ENCODE data around the gene C3orf20.

C3orf20 gene

GRCh38 chr3:14689247-14689980, 14.5 kb downstream of the C3orf20 start:
- Mint-ChIP-seq H3K4me1 (no peaks in the 10 kb centered on the region), H3K27ac (ENCODE audit: low read depth) (no peak overlapping the region), H3K9me3 (no peaks in the 10 kb centered on the region), H3K36me3 (ENCODE audit: insufficient read depth) (peaks cover 2% of the 10 kb centered on the region), H3K4me3 (no peak overlapping the region), H3K27me3 (no peaks in the 10 kb centered on the region)
- ATAC-seq (replicated peaks; ENCODE audit: extremely low read depth, poor library complexity, severe bottlenecking) (no peak), DNase-seq (ENCODE audit: low spot score in 2 of 2) (no peak)

GRCh38 chr3:14691239-14691638, 16.3 kb downstream of the C3orf20 start:
- Mint-ChIP-seq H3K4me1 (no peaks in the 10 kb centered on the region), H3K27me3 (no peaks in the 10 kb centered on the region), H3K9me3 (no peaks in the 10 kb centered on the region), H3K4me3 (no peak overlapping the region), H3K27ac (ENCODE audit: low read depth) (no peak overlapping the region), H3K36me3 (ENCODE audit: insufficient read depth) (no peaks in the 10 kb centered on the region)
- DNase-seq (ENCODE audit: low spot score in 2 of 2) (no peak), ATAC-seq (replicated peaks; ENCODE audit: extremely low read depth, poor library complexity, severe bottlenecking) (no peak)

GRCh38 chr3:14691719-14692118, 16.8 kb downstream of the C3orf20 start:
- H3K4me3 Mint-ChIP-seq: no peak overlapping the region
- no peaks in the 10 kb centered on the region for H3K9me3 Mint-ChIP-seq
- H3K4me1 Mint-ChIP-seq: no peaks in the 10 kb centered on the region
- H3K36me3 Mint-ChIP-seq (ENCODE audit: insufficient read depth): no peaks in the 10 kb centered on the region
- ATAC-seq (replicated peaks; ENCODE audit: extremely low read depth, poor library complexity, severe bottlenecking) (no peak), DNase-seq (ENCODE audit: low spot score in 2 of 2) (no peak)
- no peak overlapping the region for H3K27ac Mint-ChIP-seq (ENCODE audit: low read depth)
- no peaks in the 10 kb centered on the region for H3K27me3 Mint-ChIP-seq

- H3K27me3 Mint-ChIP-seq: no peaks in the 10 kb centered on the region
These were observed 23.8 kb downstream of the C3orf20 start for GRCh38 chr3:14698601-14699244.

GRCh38 chr3:14699643-14700042, 24.7 kb downstream of the C3orf20 start:
- ATAC-seq (replicated peaks; ENCODE audit: extremely low read depth, poor library complexity, severe bottlenecking) (no peak), DNase-seq (ENCODE audit: low spot score in 2 of 2) (no peak)
- Mint-ChIP-seq H3K36me3 (ENCODE audit: insufficient read depth) (no peaks in the 10 kb centered on the region), H3K27me3 (no peaks in the 10 kb centered on the region), H3K9me3 (no peaks in the 10 kb centered on the region), H3K4me3 (no peak overlapping the region), H3K4me1 (no peaks in the 10 kb centered on the region), H3K27ac (ENCODE audit: low read depth) (no peak overlapping the region)

More at GRCh38 chr3:14698601-14699244, 23.8 kb downstream of the C3orf20 start:
- H3K36me3 Mint-ChIP-seq (ENCODE audit: insufficient read depth): no peaks in the 10 kb centered on the region
- DNase-seq (ENCODE audit: low spot score in 2 of 2) (no peak), ATAC-seq (replicated peaks; ENCODE audit: extremely low read depth, poor library complexity, severe bottlenecking) (no peak)
- no peak overlapping the region for H3K4me3 Mint-ChIP-seq
- H3K4me1 Mint-ChIP-seq: no peaks in the 10 kb centered on the region
- no peaks in the 10 kb centered on the region for H3K9me3 Mint-ChIP-seq
- H3K27ac Mint-ChIP-seq (ENCODE audit: low read depth): no peak overlapping the region

GRCh38 chr3:14700891-14701290, 25.9 kb downstream of the C3orf20 start:
- H3K27me3 Mint-ChIP-seq: no peaks in the 10 kb centered on the region
- ATAC-seq (replicated peaks; ENCODE audit: extremely low read depth, poor library complexity, severe bottlenecking): no peak
- no peak overlapping the region for H3K27ac Mint-ChIP-seq (ENCODE audit: low read depth)
- no peak overlapping the region for H3K4me3 Mint-ChIP-seq
- no peaks in the 10 kb centered on the region for H3K4me1 Mint-ChIP-seq
- no peaks in the 10 kb centered on the region for H3K36me3 Mint-ChIP-seq (ENCODE audit: insufficient read depth)
- H3K9me3 Mint-ChIP-seq: no peaks in the 10 kb centered on the region
- no peak for DNase-seq (ENCODE audit: low spot score in 2 of 2)

GRCh38 chr3:14701676-14702075, 26.7 kb downstream of the C3orf20 start:
- H3K4me1 Mint-ChIP-seq: no peaks in the 10 kb centered on the region
- ATAC-seq (replicated peaks; ENCODE audit: extremely low read depth, poor library complexity, severe bottlenecking) (no peak), DNase-seq (ENCODE audit: low spot score in 2 of 2) (no peak)
- no peaks in the 10 kb centered on the region for H3K36me3 Mint-ChIP-seq (ENCODE audit: insufficient read depth)
- H3K27ac Mint-ChIP-seq (ENCODE audit: low read depth): no peak overlapping the region
- no peak overlapping the region for H3K4me3 Mint-ChIP-seq
- H3K9me3 Mint-ChIP-seq: no peaks in the 10 kb centered on the region
- H3K27me3 Mint-ChIP-seq: no peaks in the 10 kb centered on the region

- ATAC-seq (replicated peaks; ENCODE audit: extremely low read depth, poor library complexity, severe bottlenecking) (no peak), DNase-seq (ENCODE audit: low spot score in 2 of 2) (no peak)
- no peak overlapping the region for H3K27ac Mint-ChIP-seq (ENCODE audit: low read depth)
- H3K9me3 Mint-ChIP-seq: no peaks in the 10 kb centered on the region
- no peaks in the 10 kb centered on the region for H3K27me3 Mint-ChIP-seq
- no peaks in the 10 kb centered on the region for H3K4me1 Mint-ChIP-seq
- H3K4me3 Mint-ChIP-seq: no peak overlapping the region
- no peaks in the 10 kb centered on the region for H3K36me3 Mint-ChIP-seq (ENCODE audit: insufficient read depth)
These were observed 28.3 kb downstream of the C3orf20 start for GRCh38 chr3:14703128-14703750.

- ATAC-seq (replicated peaks; ENCODE audit: extremely low read depth, poor library complexity, severe bottlenecking): no peak
- H3K4me3 Mint-ChIP-seq: no peak overlapping the region
- H3K4me1 Mint-ChIP-seq: no peaks in the 10 kb centered on the region
- H3K27ac Mint-ChIP-seq (ENCODE audit: low read depth): no peak overlapping the region
- no peaks in the 10 kb centered on the region for H3K9me3 Mint-ChIP-seq
- no peak for DNase-seq (ENCODE audit: low spot score in 2 of 2)
- no peaks in the 10 kb centered on the region for H3K27me3 Mint-ChIP-seq
- H3K36me3 Mint-ChIP-seq (ENCODE audit: insufficient read depth): no peaks in the 10 kb centered on the region
These were observed 28.9 kb downstream of the C3orf20 start for GRCh38 chr3:14703791-14704190.

- H3K4me1 Mint-ChIP-seq: no peaks in the 10 kb centered on the region
- H3K9me3 Mint-ChIP-seq: no peaks in the 10 kb centered on the region
- no peaks in the 10 kb centered on the region for H3K36me3 Mint-ChIP-seq (ENCODE audit: insufficient read depth)
- ATAC-seq (replicated peaks; ENCODE audit: extremely low read depth, poor library complexity, severe bottlenecking): no peak
- H3K4me3 Mint-ChIP-seq: no peak overlapping the region
- no peak overlapping the region for H3K27ac Mint-ChIP-seq (ENCODE audit: low read depth)
- no peaks in the 10 kb centered on the region for H3K27me3 Mint-ChIP-seq
- DNase-seq (ENCODE audit: low spot score in 2 of 2): no peak
These were observed 31.2 kb downstream of the C3orf20 start for GRCh38 chr3:14706096-14706495.

- Mint-ChIP-seq H3K36me3 (ENCODE audit: insufficient read depth) (no peaks in the 10 kb centered on the region), H3K4me1 (no peaks in the 10 kb centered on the region), H3K9me3 (no peaks in the 10 kb centered on the region), H3K27ac (ENCODE audit: low read depth) (no peak overlapping the region), H3K27me3 (no peaks in the 10 kb centered on the region), H3K4me3 (no peak overlapping the region)
- ATAC-seq (replicated peaks; ENCODE audit: extremely low read depth, poor library complexity, severe bottlenecking) (no peak), DNase-seq (ENCODE audit: low spot score in 2 of 2) (no peak)
These were observed 41.6 kb downstream of the C3orf20 start for GRCh38 chr3:14716591-14716990.

- Mint-ChIP-seq H3K27ac (ENCODE audit: low read depth) (no peak overlapping the region), H3K36me3 (ENCODE audit: insufficient read depth) (no peaks in the 10 kb centered on the region), H3K9me3 (no peaks in the 10 kb centered on the region), H3K27me3 (no peaks in the 10 kb centered on the region), H3K4me3 (no peak overlapping the region), H3K4me1 (no peaks in the 10 kb centered on the region)
- DNase-seq (ENCODE audit: low spot score in 2 of 2) (no peak), ATAC-seq (replicated peaks; ENCODE audit: extremely low read depth, poor library complexity, severe bottlenecking) (no peak)
These were observed 42.4 kb downstream of the C3orf20 start for GRCh38 chr3:14717307-14717706.

- no peak overlapping the region for H3K4me3 Mint-ChIP-seq
- DNase-seq (ENCODE audit: low spot score in 2 of 2): no peak
- no peaks in the 10 kb centered on the region for H3K9me3 Mint-ChIP-seq
- H3K4me1 Mint-ChIP-seq: no peaks in the 10 kb centered on the region
- H3K36me3 Mint-ChIP-seq (ENCODE audit: insufficient read depth): no peaks in the 10 kb centered on the region
- no peak for ATAC-seq (replicated peaks; ENCODE audit: extremely low read depth, poor library complexity, severe bottlenecking)
- no peaks in the 10 kb centered on the region for H3K27me3 Mint-ChIP-seq
- no peak overlapping the region for H3K27ac Mint-ChIP-seq (ENCODE audit: low read depth)
These were observed 43.6 kb downstream of the C3orf20 start for GRCh38 chr3:14718539-14718938.
